HG03095 (cell line): ENCODE measurements around the gene IL3RA.
"Not testable (repeated sequence)": the region's sequence is repeated elsewhere in the genome, so short reads cannot be mapped to it uniquely, and the experiment has no call there.

Experiments
- ATAC-seq: cut with Tn5 transposase; IDR thresholded peaks from one replicate; pipeline ENCODE4 v1.9.1; 2021; ENCODE audit warnings: moderate library complexity; ENCODE audit not compliant: unreplicated experiment

The IL3RA gene

DNA sequence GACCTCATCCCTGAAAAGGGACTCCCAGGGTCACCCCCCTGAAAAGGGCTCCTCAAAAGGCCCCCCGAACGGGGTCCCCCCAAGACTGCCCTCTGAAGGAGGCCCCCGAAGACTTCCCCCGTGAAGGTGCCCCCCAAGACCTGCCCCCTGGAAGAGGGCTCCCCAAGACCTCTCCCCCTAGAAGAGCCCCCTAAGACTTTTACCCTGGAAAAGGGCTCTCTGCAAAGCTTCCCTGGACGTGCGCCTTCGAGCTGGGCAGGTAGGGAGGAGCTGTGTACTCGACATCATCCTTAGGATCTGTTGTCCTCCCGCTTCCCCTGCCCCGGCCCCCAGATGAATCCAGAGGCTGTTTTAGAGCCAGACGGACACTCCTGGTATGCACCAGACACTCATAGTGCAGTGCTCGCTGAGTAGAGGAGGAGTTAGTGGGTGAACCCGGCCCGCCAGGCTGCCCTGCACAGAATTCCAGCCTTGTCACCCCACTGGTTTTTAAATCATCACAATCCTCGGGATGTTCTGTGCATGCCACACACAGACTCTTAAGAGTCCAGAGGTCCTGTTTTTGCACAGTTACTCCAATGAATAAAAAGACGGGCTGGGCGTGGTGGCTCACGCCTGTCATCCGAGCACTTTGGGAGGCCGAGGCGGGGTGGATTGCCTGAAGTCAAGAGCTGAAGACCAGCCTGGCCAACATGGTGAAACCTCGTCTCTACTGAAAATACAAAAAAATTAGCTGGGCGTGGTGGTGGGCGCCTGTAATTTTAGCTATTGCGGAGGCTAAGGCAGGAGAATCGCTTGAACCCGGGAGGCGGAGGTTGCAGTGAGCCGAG, 61.1 kb downstream of the IL3RA start:
- no peak for ATAC-seq

DNA sequence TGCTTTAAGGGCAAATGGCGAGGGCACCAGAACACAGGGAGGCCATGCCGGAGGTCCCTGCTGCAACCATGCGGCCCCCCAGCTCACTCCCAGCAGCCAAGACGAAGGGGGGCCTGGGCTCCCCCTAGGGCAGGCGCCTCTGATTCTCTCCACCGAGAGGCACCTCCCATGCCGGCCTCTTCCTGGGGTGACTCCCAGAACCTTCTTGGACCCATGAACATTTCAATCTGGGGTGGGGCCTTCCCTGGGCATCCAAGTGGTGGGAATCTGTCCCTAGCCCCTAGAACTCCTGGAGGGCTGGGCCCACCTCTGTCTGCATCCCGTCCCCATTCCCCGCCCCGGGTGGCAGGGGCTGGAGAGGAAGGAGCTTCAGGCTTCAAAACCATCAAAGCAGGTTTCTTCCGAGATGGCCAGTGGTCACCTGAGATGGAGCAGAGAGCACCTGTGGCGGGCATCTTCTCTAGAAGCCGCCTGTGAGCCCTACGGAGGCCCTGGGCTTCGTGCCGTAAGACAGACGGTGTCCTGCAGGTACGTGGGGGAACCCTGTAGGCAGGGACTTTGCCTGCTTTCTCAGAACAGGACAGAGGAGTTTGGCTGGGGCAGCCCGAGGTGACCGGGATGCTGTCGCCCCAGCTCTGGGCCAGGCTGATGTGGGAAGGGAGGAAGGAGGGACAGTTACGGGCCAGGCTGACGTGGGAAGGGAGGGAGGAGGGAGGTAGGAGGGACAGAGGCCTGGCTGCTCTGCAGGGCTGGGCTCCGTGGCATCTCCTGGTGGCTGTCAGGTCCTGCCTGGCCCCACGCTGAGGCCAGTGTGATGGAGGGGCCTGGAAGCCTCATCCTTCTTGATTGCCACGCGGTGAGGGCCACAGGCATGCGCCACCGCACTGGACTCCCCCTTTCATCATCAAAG, 62.1 kb downstream of the IL3RA start:
- no peak for ATAC-seq

DNA sequence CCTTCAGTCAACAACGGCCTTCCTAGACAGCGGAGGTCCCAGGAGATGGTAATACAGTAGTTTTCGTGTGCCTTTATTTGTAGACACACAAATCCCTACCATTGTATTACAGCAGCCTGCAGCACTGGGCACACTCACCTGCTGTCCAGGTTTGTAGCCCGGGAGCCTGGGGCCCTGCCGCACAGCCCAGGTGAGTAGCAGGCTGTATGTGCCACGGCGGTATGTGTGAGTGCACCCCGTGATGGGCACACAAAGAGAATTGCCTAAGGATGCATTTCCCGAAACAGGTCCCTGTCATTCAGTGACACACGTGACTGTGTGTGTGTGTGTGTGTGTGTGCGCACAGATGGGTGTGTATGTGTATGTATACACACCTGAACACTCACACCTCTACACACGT, 63.5 kb downstream of the IL3RA start:
- ATAC-seq = no peak

DNA sequence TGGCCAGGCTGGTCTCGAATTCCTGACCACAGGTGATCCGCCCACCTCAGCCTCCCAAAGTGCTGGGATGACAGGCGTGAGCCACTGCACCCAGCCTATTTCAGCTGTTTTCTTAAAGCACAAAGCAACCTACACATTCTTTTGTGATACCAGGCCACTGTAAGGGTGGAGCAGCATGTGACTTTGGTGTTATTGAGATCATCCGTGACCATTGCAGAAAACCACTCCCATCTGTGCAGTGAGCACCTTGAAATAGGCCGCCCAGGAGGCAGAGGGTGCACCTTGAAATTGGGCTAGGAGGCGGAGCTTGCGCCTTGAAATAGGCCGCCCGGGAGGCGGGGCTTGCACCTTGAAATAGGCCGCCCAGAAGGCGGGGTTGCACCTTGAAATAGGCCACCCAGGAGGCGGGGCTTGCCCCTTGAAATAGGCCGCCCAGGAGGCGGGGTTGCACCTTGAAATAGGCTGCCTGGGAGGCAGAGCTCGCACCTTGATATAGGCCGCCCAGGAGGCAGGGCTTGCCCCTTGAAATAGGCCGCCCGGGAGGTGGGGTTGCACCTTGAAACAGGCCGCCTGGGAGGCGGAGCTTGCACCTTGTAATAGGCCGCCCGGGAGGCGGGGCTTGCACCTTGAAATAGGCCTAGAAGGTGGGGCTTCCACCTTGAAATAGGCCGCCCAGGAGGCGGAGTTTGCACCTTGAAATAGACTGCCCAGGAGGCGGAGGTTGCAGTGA, 64.3 kb downstream of the IL3RA start:
- no peak for ATAC-seq

- no peak for ATAC-seq
Measured at GRCh38 chrX:1401611-1402430, 65.2 kb downstream of the IL3RA start.

- no peak for ATAC-seq
Measured at GRCh38 chrX:1403228-1403627, 66.6 kb downstream of the IL3RA start.

- not testable (repeated sequence) for ATAC-seq
Measured at GRCh38 chrX:1403867-1404266, 67.3 kb downstream of the IL3RA start.

GRCh38 chrX:1405769-1406168, 69.2 kb downstream of the IL3RA start:
- ATAC-seq = not testable (repeated sequence)

- no peak for ATAC-seq
Measured at GRCh38 chrX:1407035-1407434, 70.5 kb downstream of the IL3RA start.

GRCh38 chrX:1411326-1411725, 74.7 kb downstream of the IL3RA start:
- no peak for ATAC-seq

- no peak for ATAC-seq
Measured at GRCh38 chrX:1412551-1413161, 76.1 kb downstream of the IL3RA start.

DNA sequence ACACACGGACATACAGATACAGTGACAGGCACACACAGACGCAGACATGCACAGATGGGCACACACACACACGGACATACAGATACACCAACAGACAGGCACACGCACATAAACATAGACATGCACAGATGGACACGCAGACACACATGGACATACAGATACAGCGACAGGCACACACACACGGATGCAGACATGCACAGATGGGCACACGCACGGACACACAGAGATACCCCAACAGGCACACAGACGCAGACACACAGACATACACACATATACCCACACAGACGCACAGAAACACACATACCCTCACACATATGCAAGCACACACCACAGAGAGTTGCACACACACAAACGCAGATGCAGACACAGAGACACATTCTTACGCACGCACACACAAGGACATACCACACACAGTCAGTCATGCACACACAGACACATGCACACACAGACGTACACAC, 79.8 kb downstream of the IL3RA start:
- ATAC-seq = no peak

GRCh38 chrX:1416965-1417760, 80.6 kb downstream of the IL3RA start:
- ATAC-seq = no peak

DNA sequence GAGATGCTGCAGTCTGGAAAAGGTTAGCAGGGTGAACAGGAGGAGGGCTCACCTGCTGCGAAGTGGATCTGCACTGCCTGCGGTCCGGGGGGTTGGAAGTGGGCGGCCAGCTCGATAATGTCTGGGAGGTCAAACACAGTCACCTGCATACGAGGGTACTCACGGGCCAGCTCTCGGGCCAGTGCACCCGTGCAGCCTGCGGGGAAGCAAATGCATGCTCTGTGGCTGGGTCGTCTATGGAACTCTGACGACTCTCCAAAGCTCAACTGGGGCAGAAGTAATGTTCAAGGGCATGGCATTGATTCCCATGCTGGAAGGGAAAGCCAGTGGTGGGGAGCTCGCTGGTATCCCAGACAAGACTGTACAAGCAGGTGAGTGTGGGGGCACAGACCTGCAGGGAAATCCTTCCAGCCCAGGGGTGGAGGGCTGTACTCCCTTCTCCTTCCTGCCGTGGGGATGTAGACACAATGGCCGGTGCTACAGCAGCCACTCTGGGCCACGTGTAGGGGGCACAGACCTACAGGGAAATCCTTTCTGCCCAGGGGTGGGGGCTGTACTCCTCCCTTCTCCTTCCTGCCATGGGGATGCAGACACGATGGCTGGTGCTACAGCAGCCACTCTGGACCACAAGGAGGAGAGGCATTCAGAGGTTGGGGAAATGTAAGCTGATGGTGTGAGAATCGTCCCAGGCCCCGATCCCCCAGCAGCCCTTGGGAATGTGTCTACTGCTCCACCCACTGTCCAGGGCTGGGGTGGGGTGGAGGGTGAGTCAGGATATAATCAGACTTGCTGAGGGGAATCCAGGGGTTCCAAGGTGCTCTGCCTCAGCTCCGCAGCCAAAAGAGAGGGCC, 81.6 kb downstream of the IL3RA start:
- ATAC-seq = no peak

DNA sequence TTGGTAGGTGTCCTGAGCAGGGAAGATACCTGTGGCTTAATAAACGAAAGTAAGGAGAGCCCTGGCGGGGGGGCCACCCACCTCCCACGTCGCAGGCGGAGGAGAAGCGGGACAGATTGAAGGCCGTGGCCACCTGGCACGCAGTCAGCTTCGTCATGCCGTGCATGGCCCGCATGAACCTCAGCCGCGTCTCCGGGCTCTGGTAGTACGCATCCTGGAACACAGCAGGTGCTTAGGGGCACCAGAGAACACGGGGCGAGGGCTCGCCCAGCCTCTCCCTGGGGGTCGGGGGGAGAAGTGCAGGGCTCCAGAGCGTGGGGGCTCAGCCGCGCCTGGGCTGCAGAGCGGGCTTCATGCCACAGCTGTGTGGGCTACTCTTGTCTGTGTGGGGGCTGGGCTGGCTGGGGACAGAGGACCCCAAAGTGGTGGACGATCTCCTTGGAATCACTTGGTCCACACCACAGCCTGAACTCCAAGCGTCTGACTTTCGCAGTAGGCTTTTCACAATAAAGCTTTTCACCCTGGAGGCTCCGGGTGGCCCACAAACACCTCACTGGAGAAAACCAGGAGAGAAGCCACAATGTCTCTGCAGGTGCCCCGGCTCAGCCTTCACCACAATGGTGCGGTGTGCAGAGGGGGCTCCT, 82.4 kb downstream of the IL3RA start:
- no peak for ATAC-seq

- ATAC-seq = no peak
Measured at GRCh38 chrX:1419545-1420355, 83.2 kb downstream of the IL3RA start.

DNA sequence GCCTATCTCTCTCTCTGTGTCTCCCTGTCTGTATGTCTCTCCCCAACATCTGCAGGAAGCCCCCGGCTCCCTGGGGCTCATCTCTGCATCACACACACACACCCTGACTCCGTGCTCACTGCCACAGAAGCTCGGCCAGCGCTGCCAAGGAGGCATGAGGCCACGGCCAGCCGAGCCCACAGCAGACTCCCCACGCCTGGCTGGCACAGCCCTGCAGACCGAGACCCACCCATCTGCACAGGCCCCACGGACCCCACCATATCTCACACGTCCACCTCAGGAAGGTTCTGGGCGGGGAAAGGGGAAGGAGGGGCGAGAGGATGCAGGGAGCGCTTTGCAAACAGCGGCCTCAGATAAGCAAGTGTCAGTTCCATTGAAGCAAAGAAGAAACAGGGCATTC, 83.8 kb downstream of the IL3RA start:
- ATAC-seq = no peak
